Esophagus squamous epithelium (tissue), 4 donors: ENCODE results near the gene TPPP2.

ENCODE experiments used
- CTCF ChIP-seq, 6 experiments: fragments of 450-650 bp in 4 of 6; fragments of 200-600 bp in 2 of 6; sonication (generic) in 2 of 6; IDR thresholded peaks; one replicate each; pipeline ENCODE4 v1.5.1; 2016 to 2019; ENCODE audit warnings: antibody characterized with exemption in 6 of 6, mild to moderate bottlenecking in 4 of 6, moderate library complexity in 4 of 6
- POLR2A ChIP-seq, 4 donors: fragments of 450-650 bp; IDR thresholded peaks; one replicate each; pipeline ENCODE4 v1.6.1; 2017; ENCODE audit warnings: antibody characterized with exemption in 4 of 4, mild to moderate bottlenecking in 4 of 4, moderate library complexity in 3 of 4

- TF ChIP-seq CTCF (IDR thresholded peaks at IDR 0.05) = no peak
- TF ChIP-seq POLR2A (IDR thresholded peaks at IDR 0.05) = no peak
Observed at GRCh38 chr14:21056520-21057163, 26.6 kb downstream of the TPPP2 start.
